NCI-H2196 (cell line): ENCODE measurements around the gene OSBPL6.
"Not testable (repeated sequence)": the region's sequence is repeated elsewhere in the genome, so short reads cannot be mapped to it uniquely, and the experiment has no call there.

Experiments
- DNase-seq: peaks from one replicate; lab custom pipeline; 2025; ENCODE audit not compliant: unreplicated experiment; lab: John Stamatoyannopoulos, UW

OSBPL6 gene

DNA sequence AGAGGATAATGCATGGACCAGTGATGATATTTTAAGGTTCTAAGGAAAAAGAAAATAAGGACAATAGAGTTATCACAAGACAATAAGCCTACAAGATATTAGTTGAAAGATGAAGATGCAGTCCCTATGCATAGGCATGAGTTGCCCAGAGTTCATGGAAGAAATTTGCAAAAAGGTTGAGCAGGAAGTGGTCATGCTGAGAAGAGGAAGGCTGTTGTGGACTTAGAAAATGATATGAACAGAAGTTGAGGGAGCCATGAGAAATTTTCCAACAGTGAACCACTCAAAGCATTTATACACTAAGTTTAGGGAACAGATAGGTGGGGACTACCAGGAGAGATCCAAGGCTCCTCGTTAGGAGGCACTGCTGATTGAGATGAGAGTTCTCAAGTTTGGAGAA is 3.5 kb downstream of the OSBPL6 start:
- no peak for DNase-seq

DNA sequence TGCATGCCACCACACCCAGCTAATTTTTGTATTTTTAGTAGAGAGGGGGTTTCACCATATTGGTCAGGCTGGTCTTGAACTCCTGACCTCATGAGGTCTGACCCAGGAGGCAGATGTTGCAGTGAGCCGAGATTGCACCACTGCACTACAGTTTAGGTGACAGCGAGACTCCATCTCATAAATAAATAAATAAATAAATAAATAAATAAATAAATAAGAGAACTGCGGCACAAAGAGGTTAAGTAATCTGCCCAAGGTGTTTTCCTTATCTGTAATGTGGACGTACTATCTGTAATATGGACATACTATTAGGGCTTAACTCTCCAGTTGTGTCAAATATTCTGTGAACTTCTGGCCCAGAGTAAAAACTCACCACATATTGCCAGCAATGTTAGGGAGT is 4.1 kb downstream of the OSBPL6 start:
- DNase-seq: not testable (repeated sequence)

DNA sequence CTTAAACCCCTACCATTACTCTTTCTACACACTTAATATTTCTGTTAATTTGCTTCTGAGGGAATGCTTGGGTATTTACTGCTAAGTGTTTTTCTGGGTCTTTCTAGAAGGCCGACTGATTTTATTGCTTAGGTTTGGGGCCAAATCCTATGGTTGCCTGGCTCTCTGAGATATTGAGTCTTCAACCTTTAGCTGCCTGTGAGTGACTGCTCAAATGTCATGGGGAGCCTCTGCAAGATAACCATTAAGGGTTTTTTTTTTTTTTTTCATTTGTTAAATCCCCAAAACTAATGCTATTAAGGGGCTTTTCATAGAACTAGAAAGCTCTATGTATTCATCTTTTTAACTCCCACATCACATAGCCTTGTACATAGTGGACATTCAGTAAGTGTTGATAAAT is 5.0 kb downstream of the OSBPL6 start:
- DNase-seq: no peak

DNA sequence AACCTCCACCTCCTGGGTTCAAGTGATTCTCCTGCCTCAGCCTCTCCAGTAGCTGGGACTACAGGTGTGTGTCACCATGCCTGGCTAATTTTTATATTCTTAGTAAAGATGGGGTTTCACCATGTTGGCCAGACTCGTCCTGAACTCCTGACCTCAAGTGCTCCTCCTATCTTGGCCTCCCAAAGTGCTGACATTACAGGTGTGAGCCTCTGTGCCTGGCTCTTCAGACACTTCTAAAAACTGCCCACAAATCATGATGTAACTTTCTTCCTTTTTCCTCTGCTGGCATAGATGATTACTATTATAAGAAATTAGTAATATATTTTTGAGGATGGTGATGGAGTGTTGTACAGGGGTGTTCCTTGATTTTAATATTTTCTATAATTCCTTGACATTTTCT is 6.0 kb downstream of the OSBPL6 start:
- no peak for DNase-seq

GRCh38 chr2:178202927-178203326 is 8.6 kb downstream of the OSBPL6 start:
- no peak for DNase-seq

DNA sequence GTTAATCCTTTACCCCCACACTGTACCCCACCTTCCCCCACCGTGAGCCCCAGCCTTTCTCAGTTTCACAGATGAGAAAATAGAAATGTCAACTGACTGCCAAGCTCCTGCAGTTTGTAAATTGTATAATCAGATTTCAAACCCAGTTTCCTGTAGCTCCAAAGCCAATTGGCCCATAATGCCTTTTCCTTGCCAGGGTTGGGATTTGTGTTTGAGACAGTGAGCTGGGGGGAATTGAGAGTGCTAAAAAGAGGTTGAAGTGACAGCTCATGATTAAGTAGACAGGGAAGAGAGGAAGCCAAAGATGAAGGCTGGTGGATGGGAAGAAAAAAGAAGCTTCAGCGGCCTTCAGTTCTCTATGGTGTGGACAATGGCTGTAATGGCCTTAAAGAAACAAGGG is 10.7 kb downstream of the OSBPL6 start:
- no peak for DNase-seq

GRCh38 chr2:178205853-178206521 is 11.7 kb downstream of the OSBPL6 start:
- no peak for DNase-seq

- no peak for DNase-seq
Observed at GRCh38 chr2:178208336-178208735, 14.0 kb downstream of the OSBPL6 start.

GRCh38 chr2:178208817-178209216 is 14.5 kb downstream of the OSBPL6 start:
- DNase-seq: no peak

DNA sequence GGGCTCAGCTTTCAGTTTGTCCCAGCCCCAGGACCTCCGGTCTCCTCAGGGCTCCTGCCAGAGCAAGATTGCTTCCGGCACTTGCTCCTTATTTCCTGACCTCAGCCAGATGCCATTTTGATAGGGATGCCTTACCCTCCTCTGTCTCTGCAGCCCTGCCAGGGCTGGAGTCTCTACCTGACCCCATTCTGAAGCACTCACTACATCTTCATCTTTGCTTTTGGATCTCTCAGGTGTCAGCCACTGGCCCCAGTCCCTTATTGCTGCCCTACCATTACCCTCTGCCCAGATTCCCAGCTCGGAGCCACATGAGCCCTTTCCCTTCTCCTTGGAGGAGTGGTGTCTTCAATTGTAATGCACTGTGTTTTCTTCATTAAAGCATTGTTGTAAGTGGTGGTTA is 17.1 kb downstream of the OSBPL6 start:
- no peak for DNase-seq

GRCh38 chr2:178211943-178212342 is 17.6 kb downstream of the OSBPL6 start:
- no peak for DNase-seq

DNA sequence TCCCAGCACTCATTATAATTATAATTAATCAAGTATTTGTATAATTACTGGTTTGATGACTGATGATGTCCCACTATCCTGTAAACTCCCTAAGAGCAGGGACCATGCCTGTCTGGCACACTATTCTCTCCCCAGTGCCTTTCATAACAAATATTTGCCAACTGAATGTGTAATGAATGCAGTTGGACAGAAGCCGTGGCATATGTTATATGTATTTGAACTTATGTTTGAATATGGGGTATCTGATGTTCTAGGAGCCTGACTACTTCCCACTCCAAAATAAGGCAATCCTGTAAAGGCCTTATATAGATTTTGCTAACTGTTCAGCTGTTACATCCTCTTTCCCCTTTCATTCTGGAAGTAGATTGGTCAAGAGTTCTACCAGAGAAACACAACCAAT is 19.7 kb downstream of the OSBPL6 start:
- no peak for DNase-seq

DNA sequence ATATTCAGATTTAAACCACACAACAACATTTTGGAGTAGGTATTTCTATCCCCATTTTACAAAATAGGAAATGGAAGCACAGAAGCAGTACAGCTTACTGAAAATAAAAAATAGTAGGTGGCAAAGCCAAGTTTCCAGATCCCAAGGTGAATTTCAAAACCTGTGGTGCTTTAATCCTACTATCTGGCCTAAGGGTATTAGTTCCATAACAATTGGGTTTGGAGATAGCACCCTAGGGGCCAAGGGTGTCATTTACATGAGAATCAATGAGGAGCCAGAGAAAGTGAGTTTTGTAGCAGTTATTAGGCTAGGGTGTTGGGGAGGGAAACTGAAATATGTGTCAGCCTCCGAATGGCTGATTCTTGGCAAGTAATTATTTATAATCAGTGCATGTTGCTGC is 24.9 kb downstream of the OSBPL6 start:
- DNase-seq: no peak

- no peak for DNase-seq
Observed at GRCh38 chr2:178220814-178221213, 26.5 kb downstream of the OSBPL6 start.

DNA sequence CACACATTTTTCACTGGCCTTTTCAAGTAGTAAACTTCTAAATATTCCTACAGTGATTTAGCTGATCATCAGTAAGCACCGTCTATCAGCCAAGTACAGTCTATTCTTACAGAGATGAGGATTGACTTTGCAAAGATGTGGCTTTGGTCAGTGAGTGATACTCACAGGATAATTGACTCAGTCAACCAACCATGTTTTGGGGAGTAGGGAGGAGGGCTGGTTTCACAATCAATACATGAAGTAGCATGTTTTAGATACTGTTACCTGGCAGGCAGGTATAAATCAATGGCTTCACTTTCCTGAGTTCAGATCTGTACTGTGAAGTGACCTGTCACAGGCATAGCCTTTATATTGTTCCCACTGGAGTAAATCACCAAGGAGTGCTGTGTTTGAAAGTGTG is 27.2 kb downstream of the OSBPL6 start:
- DNase-seq: no peak

GRCh38 chr2:178223806-178224205 is 29.5 kb downstream of the OSBPL6 start:
- no peak for DNase-seq

DNA sequence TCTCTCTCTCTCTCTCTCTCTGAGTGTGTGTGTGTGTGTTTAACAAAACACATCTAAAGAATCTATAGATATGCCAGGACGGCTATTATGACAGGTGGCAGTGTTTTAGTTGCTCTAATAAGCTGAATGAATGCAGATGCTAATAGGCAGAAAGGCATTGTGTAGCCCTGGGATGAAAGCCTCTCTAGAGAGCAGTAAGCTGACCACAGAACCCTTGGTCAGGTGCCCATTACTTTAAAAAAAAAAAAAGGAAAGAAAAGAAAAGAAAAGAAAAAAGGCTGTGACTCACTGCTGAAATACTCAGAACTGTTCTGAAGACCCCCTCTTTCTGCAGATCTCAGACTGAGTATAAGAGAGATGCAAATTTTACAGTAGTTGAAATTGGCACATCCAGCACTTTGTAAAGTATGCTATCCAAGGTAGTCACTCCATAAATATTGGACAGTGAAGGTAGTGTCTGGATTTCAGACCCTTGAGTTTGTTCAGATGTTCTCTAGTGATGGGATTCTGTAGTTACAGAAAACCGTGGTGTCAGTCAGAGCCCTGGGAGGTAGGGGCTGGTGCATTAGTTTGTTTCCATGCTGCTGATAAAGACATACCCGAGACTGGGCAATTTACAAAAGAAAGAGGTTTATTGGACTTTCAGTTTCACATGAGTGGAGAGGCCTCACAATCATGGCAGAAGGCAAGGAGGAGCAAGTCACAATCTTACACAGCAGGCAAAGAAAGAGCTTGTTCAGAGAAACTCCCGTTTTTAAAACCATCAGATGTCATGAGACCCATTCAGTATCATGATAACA is 30.9 kb downstream of the OSBPL6 start:
- no peak for DNase-seq

- DNase-seq: no peak
Observed at GRCh38 chr2:178227187-178227586, 32.9 kb downstream of the OSBPL6 start.

DNA sequence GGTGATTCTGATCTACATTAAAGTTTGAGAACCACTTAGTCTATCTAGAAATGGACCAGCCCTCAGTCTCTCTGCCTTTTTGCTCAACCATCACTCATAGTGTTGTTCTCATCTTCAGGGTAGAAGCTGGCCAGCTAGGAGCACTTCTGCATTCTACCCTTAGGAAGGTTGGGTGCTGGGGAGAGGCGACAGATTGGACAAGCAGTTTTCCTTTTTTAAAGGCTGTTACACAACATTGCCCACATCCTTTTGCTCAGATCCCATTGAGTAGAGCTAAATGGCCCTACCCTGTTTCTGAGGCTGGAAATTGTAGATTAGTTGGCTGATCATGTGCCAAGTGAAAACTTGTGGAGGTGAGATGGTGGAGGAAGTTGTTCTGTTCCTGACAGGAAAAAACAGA is 35.6 kb downstream of the OSBPL6 start:
- no peak for DNase-seq

DNA sequence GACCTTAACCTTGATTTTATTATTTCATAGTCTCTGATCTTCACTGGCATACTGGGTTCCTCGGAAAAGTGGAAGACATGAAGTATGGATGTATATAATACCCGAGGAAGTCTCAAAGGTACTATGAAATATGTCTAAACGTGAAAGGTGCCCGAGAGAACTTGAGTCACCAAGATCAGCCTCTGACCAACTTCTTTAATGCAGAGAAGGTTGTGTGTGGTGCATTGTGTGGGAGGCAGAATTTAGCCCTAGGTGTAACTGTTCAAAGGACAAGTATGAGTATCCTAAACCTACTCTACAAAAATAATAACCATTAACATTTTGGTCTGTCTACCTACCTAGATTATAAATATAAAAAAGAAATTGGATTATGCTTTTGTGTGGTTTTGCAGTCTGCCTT is 36.1 kb downstream of the OSBPL6 start:
- DNase-seq: no peak

- DNase-seq: no peak
Observed at GRCh38 chr2:178233428-178233827, 39.1 kb downstream of the OSBPL6 start.

DNA sequence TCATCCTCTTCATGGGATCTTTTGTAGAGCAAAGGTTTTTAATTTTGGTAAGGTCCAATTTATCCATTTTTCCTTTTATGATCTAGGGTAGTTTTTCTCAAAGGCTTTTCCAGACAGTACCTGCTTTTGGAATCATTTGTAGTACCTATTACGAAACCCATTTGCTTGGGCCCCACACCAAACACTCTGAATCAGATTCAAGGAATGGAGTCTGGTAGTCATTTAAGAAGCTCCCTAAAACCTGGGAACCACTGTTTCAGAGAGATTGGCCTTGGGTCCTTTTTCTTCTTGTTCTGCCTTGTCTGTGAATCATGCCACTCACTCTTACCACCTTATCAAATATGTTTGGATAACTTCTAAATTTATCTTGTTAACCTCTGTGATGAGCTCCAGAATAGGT is 40.3 kb downstream of the OSBPL6 start:
- DNase-seq: no peak
